GM12878 (cell line): ENCODE measurements around the gene ANO10. TPM values are rescaled to one million over a fixed set of nuclear protein-coding genes. Genes with fewer than 3 reads are reported as not detected.

Experiments used
- ATAC-seq: fragments of 200-7000 bp; cut with Tn5 transposase; 3 replicates; pipeline ENCODE4 v1.9.1; 2020; ENCODE audit warnings: mild to moderate bottlenecking, moderate library complexity
- BruUV-seq: library from RNA; stranded (reverse); fragments of 400-500 nt; replicated peaks from 2 replicates; lab custom pipeline; 2021; lab: Mats Ljungman, UMichigan
- CTCF ChIA-PET: fragments of 300-600 bp; sonication (Branson Sonifier 250); formaldehyde crosslinking; extraction: SDS; loops from one replicate; lab custom pipeline; 2021; ENCODE audit warnings: inconsistent platforms; lab: Yijun Ruan, JAX
- POLR2A ChIA-PET: fragments of 350-600 bp; formaldehyde crosslinking; extraction: SDS; loops from one replicate; lab custom pipeline; 2021; ENCODE audit warnings: inconsistent platforms; lab: Charles Lee
- RAD21 ChIA-PET: fragments of 300-600 bp; sonication (Branson Sonifier 250); formaldehyde crosslinking; loops from one replicate; lab custom pipeline; 2023; ENCODE audit warnings: antibody characterized with exemption; ENCODE audit not compliant: unreplicated experiment; lab: Charles Lee
- SMC1A ChIA-PET: fragments of 300-600 bp; sonication (Branson Sonifier 250); formaldehyde crosslinking; loops from one replicate; lab custom pipeline; 2023; ENCODE audit not compliant: unreplicated experiment, uncharacterized antibody; lab: Charles Lee
- DNase-seq: peaks from one replicate; pipeline ENCODE4 v3.0.0-alpha.2; 2011; ENCODE audit warnings: low read depth, low spot score
- FAIRE-seq: peaks from 3 replicates; lab custom pipeline; 2011; peaks lifted over from hg19 to GRCh38; lab: Jason Lieb, UNC
- H2AFZ ChIP-seq: 2 replicates; pipeline ENCODE4 v1.6.0; 2011; ENCODE audit warnings: low read depth, low read length, control low read depth; ENCODE audit not compliant: control insufficient read depth
- H3K27ac ChIP-seq: 2 replicates; pipeline ENCODE4 v1.5.1; 2011; ENCODE audit warnings: control low read depth; ENCODE audit not compliant: control insufficient read depth, insufficient read depth
- H3K27me3 ChIP-seq, 2 experiments: replicated peaks in 1 of 2; 2 replicates each; pipeline versions ENCODE4 v1.6.0 to v1.6.1; 2011; ENCODE audit warnings: low read length in 1 of 2; ENCODE audit not compliant: control insufficient read depth in 2 of 2, insufficient read depth in 2 of 2
- H3K36me3 ChIP-seq, 2 experiments: 2 replicates each; pipeline ENCODE4 v1.5.1; 2011; ENCODE audit warnings: low read length in 1 of 2; ENCODE audit not compliant: control insufficient read depth in 2 of 2, insufficient read depth in 2 of 2
- H3K4me1 ChIP-seq: 2 replicates; pipeline ENCODE4 v1.6.1; 2011; ENCODE audit warnings: mild to moderate bottlenecking, low read length, moderate library complexity, mixed read lengths; ENCODE audit not compliant: control insufficient read depth, insufficient read depth
- H3K4me2 ChIP-seq: 2 replicates; pipeline ENCODE4 v1.6.0; 2011; ENCODE audit warnings: control low read depth; ENCODE audit not compliant: control insufficient read depth, insufficient read depth
- H3K4me3 ChIP-seq: fragments of 200-600 bp; sonication (generic); 2 replicates; pipeline ENCODE4 v1.5.1; 2016
- H3K79me2 ChIP-seq: 2 replicates; pipeline ENCODE4 v1.6.0; 2011; ENCODE audit warnings: low read length; ENCODE audit not compliant: control insufficient read depth, insufficient read depth
- H3K9ac ChIP-seq: 2 replicates; pipeline ENCODE4 v1.8.0; 2011; ENCODE audit warnings: low read length, control low read depth, mixed read lengths; ENCODE audit not compliant: control insufficient read depth, insufficient read depth
- H3K9me3 ChIP-seq: replicated peaks from 3 replicates; pipeline ENCODE4 v1.5.1; 2011; ENCODE audit warnings: mild to moderate bottlenecking, low read length; ENCODE audit not compliant: control insufficient read depth, insufficient read depth
- H4K20me1 ChIP-seq: 2 replicates; pipeline ENCODE4 v1.6.0; 2011; ENCODE audit not compliant: control insufficient read depth, insufficient read depth
- BHLHE40 ChIP-seq, 2 experiments: fragments of 450-650 bp in 1 of 2; IDR thresholded peaks; 2 replicates each; pipeline ENCODE4 v1.6.1; 2011 to 2017; ENCODE audit warnings: low read depth in 2 of 2, borderline replicate concordance in 1 of 2, improper control_type of control experiment in 1 of 2, low read length in 1 of 2, mild to moderate bottlenecking in 1 of 2
- GABPA ChIP-seq: IDR thresholded peaks from 2 replicates; pipeline ENCODE4 v1.6.1; 2014; ENCODE audit warnings: antibody characterized with exemption, low read depth, mild to moderate bottlenecking, inconsistent platforms
- HDGF ChIP-seq: fragments of 450-650 bp; IDR thresholded peaks from 2 replicates; pipeline ENCODE4 v1.6.1; 2016; ENCODE audit warnings: antibody characterized with exemption
- HSF1 ChIP-seq: fragments of 150-350 bp; IDR thresholded peaks from 2 replicates; pipeline ENCODE4 v1.6.1; 2014; ENCODE audit warnings: mild to moderate bottlenecking, low read depth, low read length
- IRF4 ChIP-seq: IDR thresholded peaks from 2 replicates; pipeline ENCODE4 v1.6.1; 2011; ENCODE audit warnings: low read depth, low read length
- JUNB ChIP-seq: IDR thresholded peaks from 2 replicates; pipeline ENCODE4 v1.6.1; 2016; ENCODE audit warnings: antibody characterized with exemption, mild to moderate bottlenecking
- NFXL1 ChIP-seq: fragments of 450-650 bp; IDR thresholded peaks from 2 replicates; pipeline ENCODE4 v1.6.1; 2017; ENCODE audit warnings: antibody characterized with exemption, mild to moderate bottlenecking, borderline replicate concordance
- NFYA ChIP-seq: IDR thresholded peaks from 2 replicates; pipeline ENCODE4 v1.6.1; 2011; ENCODE audit warnings: low read depth, mild to moderate bottlenecking, low read length, improper control_type of control experiment, borderline replicate concordance
- POLR2AphosphoS5 ChIP-seq: IDR thresholded peaks from 2 replicates; pipeline ENCODE4 v1.6.1; 2011; ENCODE audit warnings: mild to moderate bottlenecking, low read length, inconsistent platforms
- POU2F2 ChIP-seq: IDR thresholded peaks from 3 replicates; pipeline ENCODE4 v1.6.1; 2011; ENCODE audit warnings: low read depth, mild to moderate bottlenecking, low read length, borderline replicate concordance
- RAD51 ChIP-seq: fragments of 450-650 bp; IDR thresholded peaks from 2 replicates; pipeline ENCODE4 v1.6.1; 2016; ENCODE audit warnings: moderate library complexity, mild to moderate bottlenecking, inconsistent platforms
- SMARCA5 ChIP-seq: fragments of 450-650 bp; IDR thresholded peaks from 2 replicates; pipeline ENCODE4 v1.6.1; 2017; ENCODE audit warnings: mild to moderate bottlenecking
- SREBF2 ChIP-seq: IDR thresholded peaks from 2 replicates; pipeline ENCODE4 v1.6.1; 2012; ENCODE audit warnings: mild to moderate bottlenecking, low read length
- USF1 ChIP-seq: IDR thresholded peaks from 2 replicates; pipeline ENCODE4 v1.6.1; 2011; ENCODE audit warnings: borderline replicate concordance, low read depth, mild to moderate bottlenecking, moderate library complexity, mixed read lengths, low read length; ENCODE audit not compliant: insufficient read depth; ENCODE audit errors: extremely low read length
- ZNF217 ChIP-seq: fragments of 450-650 bp; IDR thresholded peaks from 2 replicates; pipeline ENCODE4 v1.6.1; 2017; ENCODE audit warnings: antibody characterized with exemption, mild to moderate bottlenecking
- WGBS: methylation state at CpG from one replicate; pipeline ENCODE4 v1.1.6; 2016; ENCODE audit warnings: low lambda C conversion rate; ENCODE audit not compliant: insufficient replicate concordance, insufficient coverage; ENCODE audit errors: missing lambda C conversion rate; 5-methylcytosine and 5-hydroxymethylcytosine counted together
- in situ Hi-C: fragments of 300-500 bp; cut with MboI; formaldehyde crosslinking; loops from 9 replicates; pipeline ENCODE4 v1.14.3; 2018; ENCODE audit warnings: mixed read lengths
- intact Hi-C: fragments of 100-400 bp; cut with micrococcal nuclease; formaldehyde crosslinking; loops from one replicate; pipeline ENCODE4 v1.14.2; 2022; ENCODE audit not compliant: unreplicated experiment
- polyA plus RNA-seq, 11 experiments: library from polyadenylated mRNA; depleted of rRNA in 4 of 11; unstranded in 6 of 11; stranded (reverse) in 5 of 11; fragments of >200 nt; fragmentation: Nextera tagmentation in 4 of 11; fragmentation: Illumina TruSeq in 1 of 11; extraction: Ambion mirVana in 4 of 11; extraction: Trizol in 1 of 11; gene quantifications; 1 replicate in 1 of 11; 2 replicates in 10 of 11; pipeline versions ENCODE4 v1.2.1 to v1.2.3, GENCODE V29; 2011 to 2016; ENCODE audit warnings: inconsistent platforms in 2 of 11, missing spikeins in 2 of 11, low read depth in 1 of 11
- total RNA-seq, 4 experiments: library from RNA; depleted of rRNA in 3 of 4; stranded (reverse); fragments of >200 nt in 3 of 4; fragmentation: Illumina TruSeq in 1 of 4; extraction: Trizol in 1 of 4; gene quantifications; 2 replicates each; pipeline versions ENCODE4 v1.2.1 to v1.2.3, GENCODE V29; 2013 to 2021
- TF ChIP-seq, protein P1 (sequence below): IDR thresholded peaks from 2 replicates; pipeline ENCODE4 v1.6.1; 2012; ENCODE audit warnings: low read depth, low read length, improper control_type of control experiment
- TF ChIP-seq, protein P2 (sequence below): fragments of 450-650 bp; IDR thresholded peaks from 2 replicates; pipeline ENCODE4 v1.6.1; 2017; ENCODE audit warnings: mild to moderate bottlenecking, moderate library complexity

ANO10 gene
- total and polyA plus RNA-seq, 10 of the 15 experiments (the other 5 are each of a cell fraction or from before 2014, with no cell fraction given): 0.29 to 21.9 (median 1.6) TPM

DNA sequence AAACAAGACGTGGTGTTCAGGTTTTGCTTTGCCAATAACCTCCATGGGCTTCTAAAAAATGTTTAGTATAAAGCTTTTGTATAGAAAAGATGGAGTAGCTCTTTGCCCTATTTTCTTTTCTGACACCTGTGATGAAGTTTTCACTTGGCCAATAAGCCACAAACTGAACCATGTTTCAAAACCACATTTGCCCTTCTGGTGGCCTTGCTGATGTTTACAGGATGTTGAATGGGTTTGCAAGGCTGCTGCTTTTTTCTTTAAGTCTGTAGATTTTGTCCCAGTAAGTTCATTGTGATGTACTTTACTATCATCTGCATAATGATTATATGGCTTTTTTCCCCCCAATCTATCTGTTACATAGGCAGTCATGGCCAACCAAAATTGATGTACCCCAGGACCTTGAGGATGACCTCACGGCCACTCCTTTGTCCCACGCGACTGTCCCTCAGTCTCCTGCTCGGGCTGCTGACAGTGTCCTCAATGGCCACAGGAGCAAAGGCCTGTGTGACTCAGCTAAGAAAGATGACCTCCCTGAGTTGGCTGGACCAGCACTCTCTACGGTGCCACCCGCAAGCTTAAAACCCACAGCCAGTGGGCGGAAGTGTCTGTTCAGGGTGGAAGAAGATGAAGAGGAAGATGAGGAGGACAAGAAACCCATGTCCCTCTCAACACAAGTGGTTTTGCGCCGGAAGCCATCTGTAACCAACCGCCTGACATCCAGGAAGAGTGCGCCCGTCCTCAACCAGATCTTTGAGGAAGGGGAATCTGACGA is 274.6 kb downstream of the ANO10 start:
- FAIRE-seq: no peak
- POLR2A ChIA-PET: no interaction called here
- no peaks in the 10 kb centered on the region for H3K4me1 ChIP-seq
- H4K20me1 ChIP-seq: no peaks in the 10 kb centered on the region
- no peak for TF ChIP-seq RAD51
- TF ChIP-seq SMARCA5: no peak
- TF ChIP-seq ZNF217: no peak
- TF ChIP-seq NFXL1: no peak
- no peak for TF ChIP-seq POLR2AphosphoS5
- no peak for TF ChIP-seq HDGF
- TF ChIP-seq, protein P1, sequence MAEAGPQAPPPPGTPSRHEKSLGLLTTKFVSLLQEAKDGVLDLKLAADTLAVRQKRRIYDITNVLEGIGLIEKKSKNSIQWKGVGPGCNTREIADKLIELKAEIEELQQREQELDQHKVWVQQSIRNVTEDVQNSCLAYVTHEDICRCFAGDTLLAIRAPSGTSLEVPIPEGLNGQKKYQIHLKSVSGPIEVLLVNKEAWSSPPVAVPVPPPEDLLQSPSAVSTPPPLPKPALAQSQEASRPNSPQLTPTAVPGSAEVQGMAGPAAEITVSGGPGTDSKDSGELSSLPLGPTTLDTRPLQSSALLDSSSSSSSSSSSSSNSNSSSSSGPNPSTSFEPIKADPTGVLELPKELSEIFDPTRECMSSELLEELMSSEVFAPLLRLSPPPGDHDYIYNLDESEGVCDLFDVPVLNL: no peak
- no peak for TF ChIP-seq JUNB
- TF ChIP-seq HSF1: no peak
- no peak for TF ChIP-seq POU2F2
- no peak for TF ChIP-seq BHLHE40 (IDR thresholded peaks at IDR 0.05; ENCODE audit: borderline replicate concordance in 1 of 2, low read depth in 2 of 2, low read length in 1 of 2)
- TF ChIP-seq USF1: no peak
- TF ChIP-seq, protein P2, sequence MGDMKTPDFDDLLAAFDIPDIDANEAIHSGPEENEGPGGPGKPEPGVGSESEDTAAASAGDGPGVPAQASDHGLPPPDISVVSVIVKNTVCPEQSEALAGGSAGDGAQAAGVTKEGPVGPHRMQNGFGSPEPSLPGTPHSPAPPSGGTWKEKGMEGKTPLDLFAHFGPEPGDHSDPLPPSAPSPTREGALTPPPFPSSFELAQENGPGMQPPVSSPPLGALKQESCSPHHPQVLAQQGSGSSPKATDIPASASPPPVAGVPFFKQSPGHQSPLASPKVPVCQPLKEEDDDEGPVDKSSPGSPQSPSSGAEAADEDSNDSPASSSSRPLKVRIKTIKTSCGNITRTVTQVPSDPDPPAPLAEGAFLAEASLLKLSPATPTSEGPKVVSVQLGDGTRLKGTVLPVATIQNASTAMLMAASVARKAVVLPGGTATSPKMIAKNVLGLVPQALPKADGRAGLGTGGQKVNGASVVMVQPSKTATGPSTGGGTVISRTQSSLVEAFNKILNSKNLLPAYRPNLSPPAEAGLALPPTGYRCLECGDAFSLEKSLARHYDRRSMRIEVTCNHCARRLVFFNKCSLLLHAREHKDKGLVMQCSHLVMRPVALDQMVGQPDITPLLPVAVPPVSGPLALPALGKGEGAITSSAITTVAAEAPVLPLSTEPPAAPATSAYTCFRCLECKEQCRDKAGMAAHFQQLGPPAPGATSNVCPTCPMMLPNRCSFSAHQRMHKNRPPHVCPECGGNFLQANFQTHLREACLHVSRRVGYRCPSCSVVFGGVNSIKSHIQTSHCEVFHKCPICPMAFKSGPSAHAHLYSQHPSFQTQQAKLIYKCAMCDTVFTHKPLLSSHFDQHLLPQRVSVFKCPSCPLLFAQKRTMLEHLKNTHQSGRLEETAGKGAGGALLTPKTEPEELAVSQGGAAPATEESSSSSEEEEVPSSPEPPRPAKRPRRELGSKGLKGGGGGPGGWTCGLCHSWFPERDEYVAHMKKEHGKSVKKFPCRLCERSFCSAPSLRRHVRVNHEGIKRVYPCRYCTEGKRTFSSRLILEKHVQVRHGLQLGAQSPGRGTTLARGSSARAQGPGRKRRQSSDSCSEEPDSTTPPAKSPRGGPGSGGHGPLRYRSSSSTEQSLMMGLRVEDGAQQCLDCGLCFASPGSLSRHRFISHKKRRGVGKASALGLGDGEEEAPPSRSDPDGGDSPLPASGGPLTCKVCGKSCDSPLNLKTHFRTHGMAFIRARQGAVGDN: no peak
- TF ChIP-seq NFYA: no peak
- TF ChIP-seq IRF4: no peak
- no peak for TF ChIP-seq GABPA
- no peak for TF ChIP-seq SREBF2
- TF ChIP-seq, all 136 proteins: peak for 0
- Histone ChIP-seq H3K79me2 (no peaks in the 10 kb centered on the region), H3K27ac (no peak overlapping the region), H3K27me3 (no peaks in the 10 kb centered on the region), H3K36me3 (peaks cover 3 to 4% of the 10 kb centered on the region in 2 experiments; a peak in 3 of 4 replicates), H3K4me2 (no peak overlapping the region), H3K9ac (no peak overlapping the region), H3K4me3 (no peak overlapping the region), H2AFZ (no peak overlapping the region), H3K9me3 (no peaks in the 10 kb centered on the region)
- in situ Hi-C loops (no loop called here), intact Hi-C loops (no loop called here)
- RAD21 ChIA-PET: interaction anchor here (0.5 kb wide), 1 partner anchor 84 kb away, joined by 4 read pairs; no protein-coding TSS in a partner anchor
- BruUV-seq: no TSS peak
- CTCF ChIA-PET: no interaction called here
- ATAC-seq: no peak
- SMC1A ChIA-PET: interaction anchor here (0.7 to 1.3 kb wide), 2 partner anchors 171 to 385 kb away, joined by 3 to 4 read pairs; no protein-coding TSS in a partner anchor
- DNase-seq: no peak
- WGBS: 95% methylated on average over 14 of the region's 14 CpGs
